Loucy (cell line): Measurements from ENCODE around the gene YTHDC2.

Experiments used
- H2AFZ ChIP-seq: fragments of 200-600 bp; sonication (generic); 2 replicates; pipeline ENCODE4 v1.6.0; 2016; ENCODE audit warnings: antibody characterized with exemption, mild to moderate bottlenecking, low read length, moderate library complexity
- H3F3A ChIP-seq: fragments of 200-600 bp; 2 replicates; pipeline ENCODE4 v1.6.0; 2016; ENCODE audit warnings: antibody characterized with exemption, low read depth, mild to moderate bottlenecking
- H3K27me3 ChIP-seq: fragments of 200-600 bp; sonication (generic); 2 replicates; pipeline ENCODE4 v1.6.1; 2014; ENCODE audit warnings: low read length, mild to moderate bottlenecking; ENCODE audit not compliant: insufficient read depth, poor library complexity, severe bottlenecking
- H3K36me3 ChIP-seq: fragments of 200-600 bp; sonication (generic); 2 replicates; pipeline ENCODE4 v1.6.1; 2016; ENCODE audit warnings: low read length; ENCODE audit not compliant: insufficient read depth
- H3K4me1 ChIP-seq: fragments of 200-600 bp; sonication (generic); 2 replicates; pipeline ENCODE4 v1.5.1; 2014; ENCODE audit warnings: low read length, mild to moderate bottlenecking; ENCODE audit not compliant: insufficient read depth, poor library complexity, severe bottlenecking
- H3K4me2 ChIP-seq: fragments of 200-600 bp; sonication (generic); 2 replicates; pipeline ENCODE4 v1.6.0; 2014; ENCODE audit warnings: antibody characterized with exemption, low read length, low read depth, mild to moderate bottlenecking; ENCODE audit not compliant: poor library complexity, severe bottlenecking
- H3K4me3 ChIP-seq: fragments of 200-600 bp; sonication (generic); 2 replicates; pipeline ENCODE4 v1.5.1; 2014; ENCODE audit warnings: low read length, mild to moderate bottlenecking, mixed read lengths; ENCODE audit not compliant: poor library complexity, severe bottlenecking
- H3K79me2 ChIP-seq: fragments of 200-600 bp; sonication (generic); 2 replicates; pipeline ENCODE4 v1.6.1; 2014; ENCODE audit warnings: low read length; ENCODE audit not compliant: insufficient read depth
- H3K9ac ChIP-seq: fragments of 200-600 bp; sonication (generic); 2 replicates; pipeline ENCODE4 v1.6.0; 2014; ENCODE audit warnings: mild to moderate bottlenecking, low read depth, low read length, moderate library complexity; ENCODE audit not compliant: poor library complexity, severe bottlenecking
- H3K9me2 ChIP-seq: fragments of 200-600 bp; sonication (generic); replicated peaks from 2 replicates; pipeline ENCODE4 v1.6.1; 2016; ENCODE audit warnings: low read depth, low read length, mixed read lengths
- H3K9me3 ChIP-seq: fragments of 200-600 bp; sonication (generic); 2 replicates; pipeline ENCODE4 v1.6.1; 2014; ENCODE audit warnings: mild to moderate bottlenecking, antibody characterized with exemption, low read length, low read depth; ENCODE audit not compliant: insufficient read depth
- H4K20me1 ChIP-seq: fragments of 200-600 bp; sonication (generic); 2 replicates; pipeline ENCODE4 v1.6.0; 2014; ENCODE audit warnings: antibody characterized with exemption, low read length, mild to moderate bottlenecking; ENCODE audit not compliant: insufficient read depth, poor library complexity, severe bottlenecking
- CTCF ChIP-seq: fragments of 200-600 bp; sonication (generic); conservative IDR thresholded peaks from 2 replicates; pipeline ENCODE4 v1.5.1; 2014; ENCODE audit warnings: mild to moderate bottlenecking, antibody characterized with exemption, low read length
- EZH2phosphoT487 ChIP-seq: fragments of 200-600 bp; IDR thresholded peaks from 2 replicates; pipeline ENCODE4 v1.6.1; 2018; ENCODE audit warnings: antibody characterized with exemption, mild to moderate bottlenecking, moderate library complexity, borderline replicate concordance

Gene YTHDC2

GRCh38 chr5:113552620-113553019 lies 39.1 kb downstream of the YTHDC2 start:
- no peaks in the 10 kb centered on the region for H3K79me2 ChIP-seq
- no peak overlapping the region for H3K4me3 ChIP-seq
- H3K4me1 ChIP-seq: no peaks in the 10 kb centered on the region
- H3K4me2 ChIP-seq: no peak overlapping the region
- no peaks in the 10 kb centered on the region for H4K20me1 ChIP-seq
- peaks cover 31% of the 10 kb centered on the region; the same call in 1 of the 2 replicates for H3K36me3 ChIP-seq
- H2AFZ ChIP-seq: no peak overlapping the region
- no peaks in the 10 kb centered on the region for H3K27me3 ChIP-seq
- H3K9ac ChIP-seq: no peak overlapping the region
- no peaks in the 10 kb centered on the region for H3F3A ChIP-seq
- TF ChIP-seq CTCF: no peak
- no peak for TF ChIP-seq EZH2phosphoT487
- no peaks in the 10 kb centered on the region for H3K9me2 ChIP-seq
- H3K9me3 ChIP-seq: no peaks in the 10 kb centered on the region

GRCh38 chr5:113562828-113563400 lies 49.4 kb downstream of the YTHDC2 start:
- no peaks in the 10 kb centered on the region for H3F3A ChIP-seq
- no peaks in the 10 kb centered on the region for H4K20me1 ChIP-seq
- no peak overlapping the region for H2AFZ ChIP-seq
- H3K79me2 ChIP-seq: no peaks in the 10 kb centered on the region
- no peaks in the 10 kb centered on the region for H3K27me3 ChIP-seq
- H3K9ac ChIP-seq: no peak overlapping the region
- peaks cover 3% of the 10 kb centered on the region; the same call in 1 of the 2 replicates for H3K36me3 ChIP-seq
- H3K4me1 ChIP-seq: no peaks in the 10 kb centered on the region
- no peaks in the 10 kb centered on the region for H3K9me3 ChIP-seq
- no peak overlapping the region for H3K4me2 ChIP-seq
- TF ChIP-seq EZH2phosphoT487 (no peak), CTCF (no peak)
- H3K9me2 ChIP-seq: no peaks in the 10 kb centered on the region
- no peak overlapping the region for H3K4me3 ChIP-seq

- Histone ChIP-seq H3K27me3 (no peaks in the 10 kb centered on the region), H3K9me3 (no peaks in the 10 kb centered on the region), H2AFZ (no peak overlapping the region), H3K4me2 (no peak overlapping the region), H3K9ac (no peak overlapping the region), H4K20me1 (no peaks in the 10 kb centered on the region), H3F3A (no peaks in the 10 kb centered on the region), H3K9me2 (no peaks in the 10 kb centered on the region), H3K36me3 (peaks cover 9% of the 10 kb centered on the region; the same call in 1 of the 2 replicates), H3K79me2 (no peaks in the 10 kb centered on the region), H3K4me3 (no peak overlapping the region), H3K4me1 (no peaks in the 10 kb centered on the region)
- TF ChIP-seq EZH2phosphoT487: no peak
- no peak for TF ChIP-seq CTCF
Measured at GRCh38 chr5:113569396-113569795, 55.9 kb downstream of the YTHDC2 start.
